HUDEP-2 (cell line): ENCODE results near the gene SYNGAP1.

Source experiments
- DNase-seq, 76 experiments: peaks; one replicate each; lab custom pipeline; 2025; ENCODE audit not compliant: unreplicated experiment in 76 of 76; lab: John Stamatoyannopoulos, UW

The SYNGAP1 gene

DNA sequence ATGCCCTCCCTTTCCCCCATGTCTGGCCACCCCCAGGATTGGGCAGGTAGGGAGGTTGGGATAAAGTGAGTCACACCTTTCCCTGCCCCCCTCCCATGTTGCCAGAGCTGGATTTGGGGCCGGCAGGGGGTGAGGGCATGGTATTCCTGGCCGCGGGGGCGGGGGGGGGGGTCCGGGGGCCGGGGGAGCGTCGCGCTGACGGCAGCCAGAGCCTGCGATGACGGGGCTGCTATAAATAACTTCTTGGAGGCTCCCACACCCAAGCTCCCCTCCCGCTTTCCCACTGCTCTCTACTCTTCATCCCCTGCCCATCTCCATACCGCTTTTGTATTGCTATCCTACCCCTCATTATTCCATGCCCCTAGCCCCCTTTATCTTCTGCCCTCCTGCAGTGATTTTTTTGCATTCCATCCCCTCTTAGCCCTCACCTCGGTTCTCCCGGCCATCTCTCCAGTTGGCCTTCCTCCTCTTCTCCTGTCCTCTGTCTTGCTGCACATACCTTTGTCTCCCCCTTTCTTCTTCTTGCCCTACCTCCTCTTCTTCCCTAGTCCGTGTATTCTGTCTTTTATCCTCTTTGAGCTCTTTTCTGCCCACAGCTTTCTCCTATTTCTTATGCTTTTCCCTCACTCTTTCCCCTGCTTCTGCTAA lies 13.8 kb downstream of the SYNGAP1 start:
- DNase-seq = no peak

DNA sequence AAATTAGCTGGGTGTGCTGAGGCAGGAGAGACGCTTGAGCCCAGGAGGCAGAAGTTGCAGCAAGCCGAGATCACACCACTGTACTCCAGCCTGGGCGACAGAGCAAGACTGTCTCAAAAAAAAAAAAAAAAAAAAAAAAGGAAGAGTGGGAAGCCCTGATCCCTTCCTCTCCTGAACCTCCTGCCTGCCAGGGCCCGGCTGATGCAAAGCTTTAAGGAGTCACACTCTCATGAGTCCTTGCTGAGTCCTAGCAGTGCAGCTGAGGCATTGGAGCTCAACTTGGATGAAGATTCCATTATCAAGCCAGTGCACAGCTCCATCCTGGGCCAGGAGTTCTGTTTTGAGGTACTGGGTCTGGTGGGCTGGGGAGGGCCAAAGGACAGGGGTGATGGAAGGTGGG lies 15.1 kb downstream of the SYNGAP1 start:
- no peak for DNase-seq

DNA sequence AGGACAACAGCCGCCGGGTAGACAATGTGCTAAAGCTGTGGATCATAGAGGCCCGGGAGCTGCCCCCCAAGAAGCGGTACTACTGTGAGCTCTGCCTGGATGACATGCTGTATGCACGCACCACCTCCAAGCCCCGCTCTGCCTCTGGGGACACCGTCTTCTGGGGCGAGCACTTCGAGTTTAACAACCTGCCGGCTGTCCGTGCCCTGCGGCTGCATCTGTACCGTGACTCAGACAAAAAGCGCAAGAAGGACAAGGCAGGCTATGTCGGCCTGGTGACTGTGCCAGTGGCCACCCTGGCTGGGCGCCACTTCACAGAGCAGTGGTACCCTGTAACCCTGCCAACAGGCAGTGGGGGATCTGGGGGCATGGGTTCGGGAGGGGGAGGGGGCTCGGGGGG lies 17.8 kb downstream of the SYNGAP1 start:
- no peak for DNase-seq

DNA sequence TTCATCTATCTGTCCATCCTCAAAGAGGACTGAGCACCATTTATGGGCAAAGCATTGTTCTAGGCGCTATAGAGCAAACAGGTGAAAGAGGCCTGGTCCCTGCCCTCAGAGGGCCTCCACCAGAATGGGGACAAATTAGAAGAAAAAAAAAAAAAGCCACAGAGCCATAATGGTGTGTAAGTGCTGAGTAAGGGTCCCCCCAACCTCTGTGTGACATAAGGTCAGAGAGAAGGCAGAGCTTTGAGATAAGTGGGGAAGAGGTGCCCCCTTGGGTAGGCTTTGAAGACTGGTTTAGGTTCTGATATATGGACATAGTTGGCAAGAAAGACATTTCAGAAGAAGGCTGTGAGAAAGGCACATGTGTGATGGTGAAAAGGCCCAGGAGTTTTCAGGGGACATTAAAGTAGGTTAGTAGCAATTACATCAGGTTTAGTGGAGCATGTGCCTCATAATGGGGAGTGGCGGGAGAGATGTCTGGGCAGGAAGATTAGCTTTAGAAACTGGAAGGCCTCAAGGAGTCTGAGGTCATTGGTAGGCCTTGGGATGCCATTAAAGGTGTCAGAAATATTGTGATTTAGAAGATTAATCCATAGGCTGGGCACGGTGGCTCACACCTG lies 19.2 kb downstream of the SYNGAP1 start:
- DNase-seq = no peak

DNA sequence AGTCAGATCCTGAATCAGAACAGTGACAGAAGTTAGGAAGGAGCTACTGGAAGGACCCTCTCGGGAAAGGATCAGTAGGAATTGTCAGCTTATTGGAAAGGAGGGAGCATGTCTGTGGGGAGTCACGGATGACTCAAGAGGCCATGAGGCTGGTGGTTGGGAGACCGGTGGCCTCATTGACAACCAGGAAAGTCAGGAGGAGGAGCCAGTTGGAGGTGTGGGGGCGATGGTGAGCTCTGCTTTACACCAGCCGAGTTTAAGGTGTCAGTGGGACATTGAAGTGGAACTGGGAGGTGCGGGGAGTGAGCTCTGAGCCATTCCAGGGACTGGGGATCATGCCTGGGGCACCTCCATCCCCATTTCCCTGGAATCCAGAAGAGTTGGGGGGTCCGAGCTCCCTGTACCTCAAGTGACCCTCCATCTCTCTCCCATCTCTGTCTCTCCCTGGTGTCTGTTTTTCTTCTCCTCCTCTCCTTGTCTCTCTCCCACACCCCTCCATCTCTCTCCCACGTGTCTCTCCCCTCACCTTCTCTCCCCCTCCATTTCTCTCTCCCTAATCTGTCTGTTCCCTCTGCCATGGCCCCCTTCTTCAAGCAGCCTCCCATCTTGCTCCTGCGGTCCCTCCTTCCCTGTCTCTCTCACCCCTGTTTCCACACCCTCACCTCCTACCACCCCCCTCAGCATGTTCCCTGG lies 20.2 kb downstream of the SYNGAP1 start:
- no peak for DNase-seq

DNA sequence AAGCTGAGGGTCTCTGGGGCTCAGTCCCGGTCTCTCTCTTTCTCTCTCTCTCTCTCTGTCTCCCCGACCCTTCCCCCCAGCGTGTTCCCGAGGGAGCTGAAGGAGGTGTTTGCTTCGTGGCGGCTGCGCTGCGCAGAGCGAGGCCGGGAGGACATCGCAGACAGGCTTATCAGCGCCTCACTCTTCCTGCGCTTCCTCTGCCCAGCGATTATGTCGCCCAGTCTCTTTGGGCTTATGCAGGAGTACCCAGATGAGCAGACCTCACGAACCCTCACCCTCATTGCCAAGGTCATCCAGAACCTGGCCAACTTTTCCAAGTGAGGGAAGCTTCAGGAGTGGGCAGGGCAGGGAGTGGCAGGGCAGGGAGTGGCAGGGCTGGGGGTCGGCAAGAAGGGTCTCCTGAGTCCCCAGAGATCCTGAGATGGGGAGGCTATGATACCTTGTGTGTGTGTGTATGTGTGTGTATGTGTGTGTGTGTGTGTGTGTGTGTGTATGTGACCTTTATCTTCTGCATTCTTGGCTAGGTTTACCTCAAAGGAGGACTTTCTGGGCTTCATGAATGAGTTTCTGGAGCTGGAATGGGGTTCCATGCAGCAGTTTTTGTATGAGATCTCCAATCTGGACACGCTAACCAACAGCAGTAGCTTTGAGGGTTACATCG lies 20.9 kb downstream of the SYNGAP1 start:
- no peak for DNase-seq

DNA sequence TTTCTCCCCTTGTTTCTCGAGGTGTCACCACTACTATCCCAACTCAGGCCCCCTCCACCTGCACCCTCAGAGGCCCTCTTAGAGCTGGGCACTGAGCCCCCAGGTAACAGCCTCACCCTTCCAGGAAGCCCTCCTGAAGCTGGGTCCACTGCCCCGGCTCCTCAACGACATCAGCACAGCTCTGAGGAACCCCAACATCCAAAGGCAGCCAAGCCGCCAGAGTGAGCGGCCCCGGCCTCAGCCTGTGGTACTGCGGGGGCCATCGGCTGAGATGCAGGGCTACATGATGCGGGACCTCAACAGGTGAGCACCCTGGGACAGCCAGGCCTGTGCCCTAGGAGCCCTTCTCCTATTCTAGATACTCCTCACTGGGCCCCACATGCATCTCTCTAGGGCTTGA lies 21.6 kb downstream of the SYNGAP1 start:
- no peak for DNase-seq

DNA sequence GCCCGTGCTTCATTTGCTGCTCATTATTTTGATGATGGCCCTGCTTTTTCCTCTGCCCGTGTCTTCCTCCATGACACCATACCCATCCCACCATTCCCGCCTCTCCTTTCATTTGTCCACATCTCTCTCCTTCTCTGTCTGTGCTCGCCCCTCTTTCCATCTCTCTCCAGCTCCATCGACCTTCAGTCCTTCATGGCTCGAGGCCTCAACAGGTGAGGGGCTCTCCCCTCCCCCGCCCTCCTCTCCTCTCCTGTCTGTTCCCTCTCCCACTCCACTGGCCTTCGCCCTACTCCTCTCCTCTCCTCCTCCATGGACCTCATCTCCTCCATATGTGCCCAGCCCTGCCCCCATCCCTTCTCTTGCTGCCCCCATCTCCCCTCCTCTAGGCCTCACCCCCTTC lies 22.4 kb downstream of the SYNGAP1 start:
- no peak for DNase-seq

DNA sequence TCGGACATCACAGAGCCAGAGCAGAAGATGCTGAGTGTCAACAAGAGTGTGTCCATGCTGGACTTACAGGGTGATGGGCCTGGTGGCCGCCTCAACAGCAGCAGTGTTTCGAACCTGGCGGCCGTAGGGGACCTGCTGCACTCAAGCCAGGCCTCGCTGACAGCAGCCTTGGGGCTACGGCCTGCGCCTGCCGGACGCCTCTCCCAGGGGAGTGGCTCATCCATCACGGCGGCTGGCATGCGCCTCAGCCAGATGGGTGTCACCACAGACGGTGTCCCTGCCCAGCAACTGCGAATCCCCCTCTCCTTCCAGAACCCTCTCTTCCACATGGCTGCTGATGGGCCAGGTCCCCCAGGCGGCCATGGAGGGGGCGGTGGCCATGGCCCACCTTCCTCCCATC lies 23.2 kb downstream of the SYNGAP1 start:
- no peak for DNase-seq

DNA sequence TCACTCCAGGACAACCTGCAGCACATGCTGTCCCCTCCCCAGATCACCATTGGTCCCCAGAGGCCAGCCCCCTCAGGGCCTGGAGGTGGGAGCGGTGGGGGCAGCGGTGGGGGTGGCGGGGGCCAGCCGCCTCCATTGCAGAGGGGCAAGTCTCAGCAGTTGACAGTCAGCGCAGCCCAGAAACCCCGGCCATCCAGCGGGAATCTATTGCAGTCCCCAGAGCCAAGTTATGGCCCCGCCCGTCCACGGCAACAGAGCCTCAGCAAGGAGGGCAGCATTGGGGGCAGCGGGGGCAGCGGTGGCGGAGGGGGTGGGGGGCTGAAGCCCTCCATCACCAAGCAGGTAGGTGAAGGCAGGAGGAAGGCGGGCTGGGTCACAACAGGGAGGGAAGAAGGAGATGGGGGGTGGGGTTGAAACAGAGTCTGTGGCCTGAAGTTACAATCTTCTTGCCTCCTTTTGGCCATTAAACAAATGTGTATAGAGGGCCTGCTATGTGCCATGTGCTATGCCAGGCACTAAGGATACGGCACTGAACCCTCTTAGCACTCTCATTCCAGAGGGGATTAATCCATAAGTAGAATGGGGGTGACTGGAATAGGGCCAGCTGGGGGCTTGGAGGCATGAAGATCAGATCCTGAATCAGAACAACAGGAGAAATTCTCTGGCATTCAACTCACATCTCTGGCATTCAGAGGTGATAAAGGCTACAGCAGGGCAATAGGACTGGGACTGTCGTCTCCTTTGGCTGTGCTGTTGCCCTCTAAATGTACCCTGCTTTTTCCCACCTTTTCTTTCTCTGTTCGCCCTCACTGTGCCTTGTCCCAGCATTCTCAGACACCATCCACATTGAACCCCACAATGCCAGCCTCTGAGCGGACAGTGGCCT lies 24.0 kb downstream of the SYNGAP1 start:
- no peak for DNase-seq

DNA sequence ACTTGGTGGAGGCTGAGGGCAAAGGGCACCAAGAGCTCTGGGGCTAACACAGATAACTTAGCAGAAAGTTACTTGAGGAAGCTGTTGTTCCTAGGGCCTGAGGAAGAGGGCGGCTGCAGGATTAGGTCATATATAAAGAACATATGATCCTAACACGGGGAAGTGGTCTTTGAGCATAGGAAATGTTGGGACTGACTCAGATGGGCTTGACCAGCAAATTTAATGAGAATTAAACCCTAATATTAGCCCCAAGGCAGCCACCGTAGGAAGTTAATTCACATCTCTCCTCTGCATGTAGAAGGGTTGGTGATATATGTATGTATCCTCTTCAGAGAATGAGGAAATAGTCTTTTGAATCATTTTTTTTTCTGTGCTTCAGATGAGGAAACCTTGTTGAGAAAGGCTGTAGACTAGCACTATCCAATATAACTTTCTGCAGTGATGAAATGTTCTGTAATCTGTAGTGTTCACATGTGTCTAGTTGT lies 25.3 kb downstream of the SYNGAP1 start:
- no peak for DNase-seq

DNA sequence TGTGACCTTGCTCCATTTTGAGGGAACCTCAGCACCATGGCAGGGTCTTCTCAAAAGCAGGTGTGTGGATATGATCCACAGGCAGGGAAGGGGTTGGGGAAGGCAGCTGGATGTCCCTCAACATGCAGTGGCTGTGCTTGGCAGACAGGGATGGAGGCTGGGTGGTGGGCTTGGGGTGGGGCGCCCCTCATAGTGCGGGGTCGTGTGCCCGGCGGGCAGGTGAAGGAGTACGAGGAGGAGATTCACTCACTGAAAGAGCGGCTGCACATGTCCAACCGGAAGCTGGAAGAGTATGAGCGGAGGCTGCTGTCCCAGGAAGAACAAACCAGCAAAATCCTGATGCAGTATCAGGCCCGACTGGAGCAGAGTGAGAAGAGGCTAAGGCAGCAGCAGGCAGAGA lies 26.5 kb downstream of the SYNGAP1 start:
- no peak for DNase-seq

DNA sequence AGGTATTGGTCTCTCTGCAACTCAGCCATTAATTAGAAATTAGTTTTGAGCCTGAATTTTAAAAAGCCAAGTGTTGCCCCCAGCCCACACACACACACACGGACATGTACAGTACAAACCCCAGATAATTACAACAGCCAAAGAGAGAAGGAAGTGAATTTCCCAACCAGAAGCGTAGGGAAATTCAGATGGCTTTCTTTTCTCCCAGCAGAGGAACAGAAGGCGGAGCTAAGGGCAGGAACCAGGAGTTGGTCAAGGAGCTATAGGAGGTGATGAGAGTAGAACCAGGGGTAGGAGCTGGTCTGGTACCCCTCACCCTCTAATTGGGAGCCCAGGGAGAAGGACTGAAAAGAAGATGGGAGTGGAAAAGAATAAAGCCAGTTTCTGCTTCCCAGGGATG lies 30.6 kb downstream of the SYNGAP1 start:
- no peak for DNase-seq

DNA sequence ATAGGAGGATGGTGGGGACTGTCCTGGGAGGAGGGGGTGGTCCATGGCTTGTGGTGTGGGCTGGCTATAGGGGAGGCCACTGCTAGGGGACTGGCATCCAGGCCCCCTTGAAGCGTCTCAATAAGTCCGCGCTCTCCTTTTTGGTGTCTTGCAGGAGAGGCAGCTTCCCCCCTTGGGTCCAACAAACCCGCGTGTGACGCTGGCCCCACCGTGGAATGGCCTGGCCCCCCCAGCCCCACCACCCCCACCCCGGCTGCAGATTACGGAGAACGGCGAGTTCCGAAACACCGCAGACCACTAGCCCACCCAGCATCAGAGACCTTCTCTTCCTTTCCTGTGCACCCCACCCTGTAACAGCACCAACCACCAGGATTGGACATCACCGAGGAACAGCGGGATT lies 31.7 kb downstream of the SYNGAP1 start:
- no peak for DNase-seq

DNA sequence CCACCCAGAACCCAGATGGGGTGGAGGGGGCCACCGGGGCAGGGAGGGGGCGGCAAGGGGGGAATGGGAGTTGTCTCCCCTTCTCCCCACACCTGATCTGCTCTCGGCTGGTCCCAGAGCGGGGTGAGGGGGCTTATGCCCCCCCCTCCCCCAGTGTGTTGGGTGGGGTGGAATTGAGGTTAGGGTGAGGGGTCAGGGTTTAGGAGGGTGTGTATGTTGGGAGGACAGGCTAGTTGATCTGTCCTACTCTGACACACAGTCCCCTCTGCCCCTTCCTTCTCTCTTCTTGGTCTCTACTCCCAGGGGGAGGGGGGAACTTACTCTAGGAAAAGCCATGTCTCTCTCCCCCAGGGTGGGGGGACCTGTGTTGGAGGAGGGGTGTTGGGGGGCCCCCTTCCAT lies 32.6 kb downstream of the SYNGAP1 start:
- no peak for DNase-seq

DNA sequence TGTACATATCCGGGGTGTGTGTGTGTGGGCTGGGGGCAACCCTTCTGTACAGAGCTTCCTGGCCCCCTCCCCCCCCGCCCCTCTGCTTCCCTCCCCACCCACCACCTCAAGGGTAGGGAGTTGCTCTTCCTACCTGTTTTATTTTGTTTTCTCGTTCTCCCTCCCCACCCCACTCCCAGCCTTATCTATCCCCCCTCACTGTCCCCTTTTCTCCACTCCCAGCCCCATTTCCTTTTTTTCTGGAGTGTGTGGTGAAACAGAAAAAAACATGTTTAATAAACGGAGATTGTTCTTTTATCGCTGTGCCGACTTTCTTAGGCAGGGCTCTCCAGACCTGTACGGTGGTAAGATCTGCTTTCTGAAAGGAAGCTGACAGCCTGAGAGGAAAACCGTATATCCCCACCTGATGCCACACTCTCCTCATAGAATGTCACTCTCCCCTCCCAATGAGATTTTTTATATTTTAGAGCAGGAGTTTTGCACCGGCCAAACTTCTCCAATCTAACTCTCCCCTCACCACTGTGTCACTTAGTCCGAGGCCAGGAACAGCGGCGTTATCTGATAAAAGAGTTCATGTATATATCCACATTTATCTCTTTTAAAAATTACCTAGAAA lies 33.6 kb downstream of the SYNGAP1 start:
- DNase-seq = peak in 2 of 76 experiments; percentile 18 to 61

DNA sequence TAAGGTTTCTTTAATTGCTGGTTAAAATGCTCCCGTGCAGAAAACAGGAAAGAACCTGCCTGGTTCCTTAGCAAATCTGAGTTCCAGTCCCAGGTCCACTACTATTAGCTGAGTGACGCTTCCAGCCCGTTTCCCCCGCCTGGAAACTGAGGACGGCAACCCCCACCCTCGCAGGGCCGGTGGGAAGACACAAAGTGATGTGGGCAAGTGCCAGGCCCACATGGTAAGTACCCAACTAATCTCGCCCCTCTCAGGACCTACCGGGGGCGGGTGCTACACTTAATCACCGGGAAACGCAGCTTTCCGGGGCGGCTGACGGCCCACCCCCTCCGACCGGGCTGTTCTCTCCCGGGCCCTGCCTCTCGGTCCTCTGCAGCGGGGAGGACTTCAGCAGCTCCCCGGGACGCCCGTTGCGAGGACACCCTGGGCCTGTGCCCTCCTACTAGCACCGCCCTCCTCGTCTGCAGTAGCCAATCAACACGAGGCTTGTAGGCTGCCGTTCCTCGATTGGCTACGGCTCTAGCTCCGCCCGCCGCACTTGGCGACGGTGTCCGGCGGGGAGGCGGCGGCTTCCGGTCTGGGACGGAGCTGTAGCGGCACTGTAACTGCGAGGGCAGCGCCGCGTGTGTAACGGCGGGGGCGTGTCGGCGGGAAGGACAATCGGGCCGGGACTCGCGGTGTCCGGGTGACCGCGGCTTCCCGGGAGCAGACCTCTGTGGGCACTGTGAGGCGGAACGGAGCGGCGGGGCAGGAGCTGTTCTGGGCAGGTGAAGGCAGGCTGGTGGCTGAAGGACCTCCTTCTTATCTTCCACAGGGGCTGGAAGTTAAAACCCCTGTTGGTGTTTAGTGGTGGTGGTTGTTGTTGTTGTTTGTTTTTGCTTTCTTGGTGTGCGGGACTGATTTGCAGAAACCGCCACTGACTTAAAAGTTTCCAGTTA lies 34.4 kb downstream of the SYNGAP1 start, which contains the start of gene ZBTB9:
Gene ZBTB9 (plus strand): TSS at position 568 of the 938 bp plus-strand sequence. CDS start 525 bp downstream, outside the sequence.
- DNase-seq = peak; percentile 80 to 99 (median 98)

DNA sequence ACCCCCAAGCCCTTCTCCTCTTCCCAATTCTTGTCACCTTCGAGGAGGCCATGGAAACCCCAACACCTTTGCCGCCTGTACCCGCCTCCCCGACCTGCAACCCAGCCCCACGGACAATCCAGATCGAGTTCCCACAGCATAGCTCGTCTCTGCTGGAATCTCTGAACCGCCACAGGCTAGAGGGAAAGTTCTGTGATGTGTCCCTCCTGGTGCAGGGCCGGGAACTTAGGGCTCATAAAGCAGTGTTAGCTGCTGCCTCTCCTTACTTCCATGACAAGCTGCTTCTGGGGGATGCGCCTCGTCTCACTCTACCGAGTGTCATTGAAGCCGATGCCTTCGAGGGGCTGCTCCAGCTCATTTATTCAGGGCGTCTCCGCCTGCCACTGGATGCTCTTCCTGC lies 35.2 kb downstream of the SYNGAP1 start:
- no peak for DNase-seq

DNA sequence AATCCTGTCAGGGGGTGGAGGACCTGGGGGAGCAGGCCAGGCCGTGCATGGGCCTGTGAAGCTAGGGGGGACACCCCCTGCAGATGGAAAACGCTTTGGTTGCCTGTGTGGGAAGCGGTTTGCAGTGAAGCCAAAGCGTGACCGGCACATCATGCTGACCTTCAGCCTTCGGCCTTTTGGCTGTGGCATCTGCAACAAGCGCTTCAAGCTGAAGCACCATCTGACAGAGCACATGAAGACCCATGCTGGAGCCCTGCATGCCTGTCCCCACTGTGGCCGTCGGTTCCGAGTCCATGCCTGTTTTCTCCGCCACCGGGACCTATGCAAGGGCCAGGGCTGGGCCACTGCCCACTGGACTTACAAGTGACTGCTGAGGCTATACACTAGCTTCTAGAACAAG lies 36.3 kb downstream of the SYNGAP1 start:
- no peak for DNase-seq
